Type B pancreatic cell (in vitro differentiated cells): ENCODE measurements around the gene MTG2. TPM values are rescaled to one million over a fixed set of nuclear protein-coding genes. Genes with fewer than 3 reads are reported as not detected.

Experiments used
- DNase-seq: peaks from one replicate; pipeline ENCODE4 v3.0.0; 2021; ENCODE audit warnings: mixed read lengths; ENCODE audit not compliant: unreplicated experiment; ENCODE audit errors: extremely low spot score
- H3K27ac Mint-ChIP-seq: 2 replicates; pipeline ENCODE4 v1.8.0; 2021; ENCODE audit warnings: mild to moderate bottlenecking, mixed read lengths
- H3K27me3 Mint-ChIP-seq: 2 replicates; pipeline ENCODE4 v1.8.0; 2021; ENCODE audit warnings: mixed read lengths
- H3K36me3 Mint-ChIP-seq: 2 replicates; pipeline ENCODE4 v1.8.0; 2021; ENCODE audit warnings: mixed read lengths
- H3K4me1 Mint-ChIP-seq: one replicate; pipeline ENCODE4 v1.8.0; 2021; ENCODE audit warnings: mixed read lengths; ENCODE audit not compliant: unreplicated experiment
- H3K4me3 Mint-ChIP-seq: 2 replicates; pipeline ENCODE4 v1.8.0; 2021; ENCODE audit warnings: mild to moderate bottlenecking, mixed read lengths
- H3K9me3 Mint-ChIP-seq: 2 replicates; pipeline ENCODE4 v1.8.0; 2021; ENCODE audit warnings: mixed read lengths
- total RNA-seq: library from RNA; stranded (reverse); gene quantifications from 2 replicates; pipeline ENCODE4 v1.2.1, GENCODE V29; 2021; ENCODE audit warnings: low replicate concordance
- TF ChIP-seq, protein P1 (sequence below): fragments of 200-600 bp; sonication (generic); conservative IDR thresholded peaks from 2 replicates; pipeline ENCODE4 v1.5.0; 2021; ENCODE audit warnings: antibody characterized with exemption, mild to moderate bottlenecking

The MTG2 gene
- total RNA-seq, 1 donor from 2014 or later, result 37.4 TPM

GRCh38 chr20:62190639-62191411, 8.0 kb downstream of the MTG2 start:
- peaks cover 10% of the 10 kb centered on the region for H3K4me1 Mint-ChIP-seq
- no peak overlapping the region for H3K4me3 Mint-ChIP-seq
- TF ChIP-seq, protein P1, sequence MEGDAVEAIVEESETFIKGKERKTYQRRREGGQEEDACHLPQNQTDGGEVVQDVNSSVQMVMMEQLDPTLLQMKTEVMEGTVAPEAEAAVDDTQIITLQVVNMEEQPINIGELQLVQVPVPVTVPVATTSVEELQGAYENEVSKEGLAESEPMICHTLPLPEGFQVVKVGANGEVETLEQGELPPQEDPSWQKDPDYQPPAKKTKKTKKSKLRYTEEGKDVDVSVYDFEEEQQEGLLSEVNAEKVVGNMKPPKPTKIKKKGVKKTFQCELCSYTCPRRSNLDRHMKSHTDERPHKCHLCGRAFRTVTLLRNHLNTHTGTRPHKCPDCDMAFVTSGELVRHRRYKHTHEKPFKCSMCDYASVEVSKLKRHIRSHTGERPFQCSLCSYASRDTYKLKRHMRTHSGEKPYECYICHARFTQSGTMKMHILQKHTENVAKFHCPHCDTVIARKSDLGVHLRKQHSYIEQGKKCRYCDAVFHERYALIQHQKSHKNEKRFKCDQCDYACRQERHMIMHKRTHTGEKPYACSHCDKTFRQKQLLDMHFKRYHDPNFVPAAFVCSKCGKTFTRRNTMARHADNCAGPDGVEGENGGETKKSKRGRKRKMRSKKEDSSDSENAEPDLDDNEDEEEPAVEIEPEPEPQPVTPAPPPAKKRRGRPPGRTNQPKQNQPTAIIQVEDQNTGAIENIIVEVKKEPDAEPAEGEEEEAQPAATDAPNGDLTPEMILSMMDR, result no peak
- H3K27me3 Mint-ChIP-seq, result no peaks in the 10 kb centered on the region
- no peak overlapping the region for H3K27ac Mint-ChIP-seq
- DNase-seq, result no peak
- H3K36me3 Mint-ChIP-seq, result peaks cover 9% of the 10 kb centered on the region
- H3K9me3 Mint-ChIP-seq, result no peaks in the 10 kb centered on the region

- peaks cover 6% of the 10 kb centered on the region for H3K4me1 Mint-ChIP-seq
- no peaks in the 10 kb centered on the region for H3K27me3 Mint-ChIP-seq
- TF ChIP-seq, protein P1, result no peak
Observed at GRCh38 chr20:62191781-62192559, 9.1 kb downstream of the MTG2 start.

DNA sequence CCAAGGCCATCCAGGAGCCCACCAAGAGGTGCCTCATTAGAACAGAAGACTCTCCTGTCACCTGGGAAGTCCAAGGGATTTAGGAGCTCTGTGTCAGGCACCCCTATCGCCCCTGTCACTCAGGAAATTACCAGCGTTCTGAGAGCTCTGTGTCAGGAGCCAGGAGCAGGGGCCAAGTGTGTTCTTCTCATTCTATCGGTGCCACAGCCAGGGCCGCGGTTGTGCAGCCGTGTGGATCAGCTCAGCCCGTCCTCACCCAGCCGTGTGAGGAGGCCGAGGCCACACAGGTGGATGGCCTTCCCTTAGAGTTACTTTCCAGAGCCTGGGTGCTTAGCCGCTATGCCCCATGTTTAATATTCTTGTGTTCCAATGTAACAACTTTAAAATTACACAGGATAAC, 9.8 kb downstream of the MTG2 start:
- Mint-ChIP-seq H3K27me3 (no peaks in the 10 kb centered on the region), H3K4me1 (no peaks in the 10 kb centered on the region), H3K9me3 (no peaks in the 10 kb centered on the region), H3K4me3 (no peak overlapping the region), H3K27ac (no peak overlapping the region), H3K36me3 (peaks cover 9% of the 10 kb centered on the region)
- TF ChIP-seq, protein P1, result no peak
- no peak for DNase-seq

More at GRCh38 chr20:62191781-62192559, 9.1 kb downstream of the MTG2 start:
- no peak for DNase-seq
- no peaks in the 10 kb centered on the region for H3K9me3 Mint-ChIP-seq
- H3K4me3 Mint-ChIP-seq, result no peak overlapping the region
- H3K36me3 Mint-ChIP-seq, result peaks cover 9% of the 10 kb centered on the region
- no peak overlapping the region for H3K27ac Mint-ChIP-seq

- Mint-ChIP-seq H3K27me3 (no peaks in the 10 kb centered on the region), H3K27ac (no peak overlapping the region), H3K36me3 (peaks cover 9% of the 10 kb centered on the region), H3K4me3 (no peak overlapping the region), H3K4me1 (no peaks in the 10 kb centered on the region), H3K9me3 (no peaks in the 10 kb centered on the region)
- TF ChIP-seq, protein P1, result no peak
- no peak for DNase-seq
Observed at GRCh38 chr20:62193079-62194025, 10.5 kb downstream of the MTG2 start.

- no peak for DNase-seq
- H3K36me3 Mint-ChIP-seq, result peaks cover 14% of the 10 kb centered on the region
- TF ChIP-seq, protein P1, result no peak
- H3K4me3 Mint-ChIP-seq, result no peak overlapping the region
- no peaks in the 10 kb centered on the region for H3K27me3 Mint-ChIP-seq
- no peaks in the 10 kb centered on the region for H3K9me3 Mint-ChIP-seq
- H3K27ac Mint-ChIP-seq, result no peak overlapping the region
- H3K4me1 Mint-ChIP-seq, result no peaks in the 10 kb centered on the region
Observed at GRCh38 chr20:62195075-62195405, 12.2 kb downstream of the MTG2 start.
